Activated CD8-positive, alpha-beta T cell treated with anti-CD3 and anti-CD28 coated beads, Interleukin-2, amount 10 ng/mL, durations not matched to agents 7 days and 5 days (primary cell): Measurements from ENCODE around the gene EPB41L1. TPM values are rescaled to one million over a fixed set of nuclear protein-coding genes. Genes with fewer than 3 reads are reported as not detected.

Experiments used
- ATAC-seq: fragments of 150-1000 bp; cut with Tn5 transposase; one replicate; pipeline ENCODE4 v1.10.0; 2021; ENCODE audit warnings: moderate library complexity
- CTCF ChIA-PET: fragments of 350-600 bp; sonication (Branson Sonifier 250); formaldehyde crosslinking; loops from one replicate; lab custom pipeline; 2021; ENCODE audit warnings: antibody characterized with exemption; lab: Charles Lee
- POLR2A ChIA-PET: fragments of 350-600 bp; sonication (Branson Sonifier 250); formaldehyde crosslinking; loops from one replicate; lab custom pipeline; 2021; ENCODE audit warnings: antibody characterized with exemption; lab: Charles Lee
- DNase-seq: peaks from one replicate; pipeline ENCODE4 v3.0.0-alpha.2; 2020
- H3K27ac Mint-ChIP-seq: one replicate; pipeline ENCODE4 v1.8.0; 2021; ENCODE audit warnings: mild to moderate bottlenecking, mixed read lengths
- H3K27me3 Mint-ChIP-seq: one replicate; pipeline ENCODE4 v1.8.0; 2021; ENCODE audit warnings: low read depth, mixed read lengths
- H3K36me3 Mint-ChIP-seq: one replicate; pipeline ENCODE4 v1.8.0; 2021; ENCODE audit warnings: low read depth, mixed read lengths
- H3K4me1 Mint-ChIP-seq: one replicate; pipeline ENCODE4 v1.8.0; 2021; ENCODE audit warnings: low read depth, mixed read lengths
- H3K4me3 Mint-ChIP-seq: one replicate; pipeline ENCODE4 v1.8.0; 2021; ENCODE audit warnings: mild to moderate bottlenecking, mixed read lengths
- H3K9me3 Mint-ChIP-seq: one replicate; pipeline ENCODE4 v1.8.0; 2022; ENCODE audit warnings: mixed read lengths; ENCODE audit not compliant: insufficient read depth
- total RNA-seq, 2 experiments: library from RNA; stranded (reverse); gene quantifications; one replicate each; pipeline ENCODE4 v1.2.3, GENCODE V29; 2021

The EPB41L1 gene
- total RNA-seq, 2 experiments from 2014 or later, result not detected

DNA sequence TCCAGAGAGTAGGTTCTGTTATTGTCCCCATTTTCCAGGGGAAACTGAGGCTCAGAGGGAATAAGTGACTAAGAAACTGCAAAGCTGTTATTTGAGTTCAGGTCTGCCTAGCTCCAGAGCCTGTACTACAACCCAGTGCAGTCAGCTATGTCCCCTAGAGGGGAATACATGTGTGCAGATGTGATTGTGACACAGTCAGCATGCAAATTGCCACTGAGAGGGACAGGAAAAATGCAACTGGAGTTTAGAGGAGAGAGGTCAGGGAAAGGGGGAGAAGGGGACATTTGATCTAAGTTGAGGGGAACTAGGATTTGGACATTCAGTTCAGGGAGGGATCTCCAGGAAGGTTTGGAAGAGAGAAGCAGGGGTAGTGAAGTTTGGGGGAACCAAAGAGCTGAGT, 38.6 kb upstream of the EPB41L1 start:
- POLR2A ChIA-PET, result no interaction called here
- ATAC-seq (no peak), DNase-seq (no peak)
- Mint-ChIP-seq H3K9me3 (no peaks in the 10 kb centered on the region), H3K4me3 (no peak overlapping the region), H3K4me1 (no peaks in the 10 kb centered on the region), H3K36me3 (no peaks in the 10 kb centered on the region), H3K27ac (no peak overlapping the region), H3K27me3 (peaks cover 27% of the 10 kb centered on the region)
- CTCF ChIA-PET, result interaction anchor here (0.8 kb wide), 1 partner anchor 23 kb away, joined by 5 read pairs; no protein-coding TSS in a partner anchor

DNA sequence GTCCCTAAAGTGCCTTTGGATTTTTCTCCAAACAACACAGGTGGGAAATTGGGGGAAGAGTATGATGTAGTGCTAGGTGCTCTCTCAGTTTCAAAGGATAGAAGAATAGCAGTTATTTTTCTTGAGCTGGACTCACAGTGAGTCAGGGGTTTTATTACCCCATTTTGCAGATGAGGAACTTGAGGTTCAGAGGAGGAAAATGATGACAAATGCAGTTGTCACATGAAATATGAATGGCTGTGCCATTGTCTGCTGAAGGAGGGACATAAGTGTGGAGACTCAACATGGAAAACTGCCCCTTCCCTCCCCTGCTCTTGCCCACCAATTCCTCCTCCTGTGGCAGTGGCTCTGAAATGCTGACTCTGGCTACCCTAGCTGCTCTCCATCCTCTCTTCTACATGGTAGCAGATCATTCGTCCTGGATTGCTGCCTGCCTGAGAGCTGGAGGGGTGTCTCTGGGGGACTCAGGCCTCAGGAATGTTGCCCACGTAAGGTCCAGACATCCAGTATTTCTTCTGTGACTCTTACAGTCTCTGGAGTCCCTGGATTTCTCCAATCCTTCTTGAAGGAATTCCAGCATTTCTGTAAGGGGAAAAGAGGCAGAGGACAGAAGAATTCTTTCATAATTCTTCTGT, 37.6 kb upstream of the EPB41L1 start:
- no peak for ATAC-seq
- no peak for DNase-seq
- POLR2A ChIA-PET, result no interaction called here
- Mint-ChIP-seq H3K4me3 (no peak overlapping the region), H3K9me3 (no peaks in the 10 kb centered on the region), H3K4me1 (no peaks in the 10 kb centered on the region), H3K27ac (no peak overlapping the region), H3K36me3 (no peaks in the 10 kb centered on the region), H3K27me3 (peaks cover 25% of the 10 kb centered on the region)
- CTCF ChIA-PET, result interaction anchor here (0.8 kb wide), 1 partner anchor 22 kb away, joined by 5 read pairs; no protein-coding TSS in a partner anchor

DNA sequence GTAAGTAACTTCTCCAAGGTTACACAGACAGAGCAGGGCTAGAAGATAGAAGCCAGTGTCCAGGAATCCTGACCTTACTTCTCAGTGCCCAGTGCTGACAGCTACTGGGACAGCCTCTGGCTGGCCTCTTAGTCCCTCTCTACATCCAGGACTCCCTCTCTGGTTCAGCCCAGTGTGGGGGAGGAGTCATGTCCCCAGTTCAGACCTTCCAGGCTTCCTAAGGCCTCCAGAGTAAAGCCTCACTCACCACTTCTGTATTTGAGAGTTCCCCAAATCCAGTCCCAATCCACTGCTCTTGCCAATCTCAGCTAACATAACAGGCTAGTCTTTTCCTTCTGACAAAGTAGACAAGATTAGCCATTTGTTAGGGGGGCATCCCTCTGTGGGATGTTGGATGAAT, 36.9 kb upstream of the EPB41L1 start:
- ChIA-PET CTCF (interaction anchor here (1.0 kb wide), 1 partner anchor 114 kb away, joined by 3 read pairs; no protein-coding TSS in a partner anchor), POLR2A (no interaction called here)
- Mint-ChIP-seq H3K27me3 (peaks cover 22% of the 10 kb centered on the region), H3K9me3 (no peaks in the 10 kb centered on the region), H3K27ac (no peak overlapping the region), H3K36me3 (no peaks in the 10 kb centered on the region), H3K4me3 (no peak overlapping the region), H3K4me1 (no peaks in the 10 kb centered on the region)
- DNase-seq, result no peak
- ATAC-seq, result no peak

DNA sequence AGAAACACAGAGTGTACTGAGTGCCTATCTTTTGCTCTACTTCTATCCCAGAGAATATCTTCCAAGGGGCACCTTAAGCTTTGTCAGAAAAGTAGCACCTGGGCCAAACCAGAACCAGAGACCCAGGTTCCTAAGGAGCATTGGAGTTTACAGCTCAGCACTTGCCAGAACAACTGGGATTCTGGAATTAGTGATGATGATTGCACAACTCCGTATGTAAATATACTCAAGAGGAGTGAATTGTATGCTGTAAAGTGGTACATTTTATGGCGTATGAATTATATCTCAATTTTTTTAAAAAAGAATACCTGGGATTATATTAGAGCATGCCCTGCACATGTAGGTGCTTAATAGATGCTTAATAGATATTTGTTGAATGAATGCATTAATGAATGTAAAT, 36.2 kb upstream of the EPB41L1 start:
- ATAC-seq, result no peak
- Mint-ChIP-seq H3K4me3 (no peak overlapping the region), H3K4me1 (no peaks in the 10 kb centered on the region), H3K27ac (no peak overlapping the region), H3K36me3 (no peaks in the 10 kb centered on the region), H3K9me3 (no peaks in the 10 kb centered on the region), H3K27me3 (peaks cover 14% of the 10 kb centered on the region)
- no peak for DNase-seq
- ChIA-PET POLR2A (no interaction called here), CTCF (interaction anchor here (1.0 to 1.1 kb wide), 2 partner anchors 20 to 113 kb away, joined by 3 read pairs; no protein-coding TSS in a partner anchor)

DNA sequence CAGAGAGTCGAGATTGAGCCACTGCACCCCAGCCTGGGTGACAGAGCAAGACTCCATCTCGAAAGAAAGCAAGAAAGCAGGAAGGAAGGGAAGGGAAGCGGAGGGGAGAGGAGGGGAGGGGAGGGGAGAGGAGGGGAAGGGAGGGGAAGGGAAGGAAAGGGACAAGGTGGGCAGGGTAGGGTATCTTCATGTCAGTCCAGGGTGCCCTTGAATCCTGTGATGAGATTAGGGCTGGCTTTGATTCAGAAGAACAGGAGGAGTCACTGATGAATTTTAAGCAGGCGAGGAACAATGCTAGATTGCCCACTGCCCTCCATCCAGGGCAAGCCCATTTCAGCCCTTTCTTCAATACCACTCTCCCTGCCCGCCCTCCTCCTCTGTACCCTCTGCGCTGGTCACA, 35.0 kb upstream of the EPB41L1 start:
- peaks cover 12% of the 10 kb centered on the region for H3K27me3 Mint-ChIP-seq
- H3K4me1 Mint-ChIP-seq, result no peaks in the 10 kb centered on the region
- H3K36me3 Mint-ChIP-seq, result no peaks in the 10 kb centered on the region
- no peak overlapping the region for H3K4me3 Mint-ChIP-seq
- no peaks in the 10 kb centered on the region for H3K9me3 Mint-ChIP-seq
- POLR2A ChIA-PET, result no interaction called here
- no peak overlapping the region for H3K27ac Mint-ChIP-seq
- ATAC-seq (no peak), DNase-seq (no peak)
- CTCF ChIA-PET, result interaction anchor here (1.1 kb wide), 1 partner anchor 19 kb away, joined by 3 read pairs; no protein-coding TSS in a partner anchor

DNA sequence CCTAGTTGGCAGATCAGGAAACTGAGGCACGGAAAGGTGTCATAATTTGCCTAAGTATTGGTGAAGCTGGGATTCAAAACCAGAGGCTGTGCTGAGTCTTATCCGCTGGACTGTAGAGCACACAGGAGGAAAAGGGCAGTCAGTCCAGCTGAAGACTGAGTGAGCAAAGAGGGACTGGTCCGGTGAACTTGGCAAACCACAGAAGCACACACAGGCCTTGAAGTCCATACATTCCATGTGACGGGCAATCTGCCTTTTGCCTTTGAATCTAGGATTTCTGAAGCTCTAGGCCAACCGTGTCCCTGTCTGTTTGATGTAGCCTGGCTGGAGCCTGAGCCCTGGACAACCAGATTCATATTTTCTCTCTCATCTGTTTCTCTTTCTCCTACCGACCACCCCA, 34.3 kb upstream of the EPB41L1 start:
- H3K27ac Mint-ChIP-seq, result no peak overlapping the region
- peaks cover 12% of the 10 kb centered on the region for H3K27me3 Mint-ChIP-seq
- ATAC-seq, result no peak
- no peaks in the 10 kb centered on the region for H3K4me1 Mint-ChIP-seq
- H3K36me3 Mint-ChIP-seq, result no peaks in the 10 kb centered on the region
- H3K4me3 Mint-ChIP-seq, result no peak overlapping the region
- H3K9me3 Mint-ChIP-seq, result no peaks in the 10 kb centered on the region
- DNase-seq, result no peak
- POLR2A ChIA-PET, result no interaction called here
- CTCF ChIA-PET, result no interaction called here

DNA sequence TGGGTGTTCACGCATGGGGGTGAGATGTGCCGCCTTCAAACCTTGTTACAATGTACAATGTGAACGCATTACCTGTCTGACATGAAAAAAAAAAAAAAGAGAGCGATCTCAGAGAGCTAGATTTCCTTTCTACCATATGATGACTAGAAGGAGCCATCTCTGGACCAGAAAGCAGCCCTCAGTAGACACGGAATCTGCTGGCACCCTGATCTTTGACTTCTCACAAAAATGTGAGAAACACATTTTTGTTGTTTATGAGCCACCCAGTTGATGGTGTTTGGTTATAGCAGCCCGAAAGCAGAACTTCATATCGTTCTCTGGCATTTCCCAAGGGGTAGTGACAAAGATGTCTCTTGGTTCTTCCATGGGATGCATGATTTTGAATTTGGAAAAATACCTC, 33.5 kb upstream of the EPB41L1 start:
- H3K9me3 Mint-ChIP-seq, result no peaks in the 10 kb centered on the region
- no peaks in the 10 kb centered on the region for H3K36me3 Mint-ChIP-seq
- H3K4me1 Mint-ChIP-seq, result no peaks in the 10 kb centered on the region
- peaks cover 11% of the 10 kb centered on the region for H3K27me3 Mint-ChIP-seq
- no peak overlapping the region for H3K4me3 Mint-ChIP-seq
- H3K27ac Mint-ChIP-seq, result no peak overlapping the region
- ChIA-PET CTCF (interaction anchor here (1.0 kb wide), 1 partner anchor 128 kb away, joined by 3 read pairs; no protein-coding TSS in a partner anchor), POLR2A (no interaction called here)
- ATAC-seq (no peak), DNase-seq (no peak)

DNA sequence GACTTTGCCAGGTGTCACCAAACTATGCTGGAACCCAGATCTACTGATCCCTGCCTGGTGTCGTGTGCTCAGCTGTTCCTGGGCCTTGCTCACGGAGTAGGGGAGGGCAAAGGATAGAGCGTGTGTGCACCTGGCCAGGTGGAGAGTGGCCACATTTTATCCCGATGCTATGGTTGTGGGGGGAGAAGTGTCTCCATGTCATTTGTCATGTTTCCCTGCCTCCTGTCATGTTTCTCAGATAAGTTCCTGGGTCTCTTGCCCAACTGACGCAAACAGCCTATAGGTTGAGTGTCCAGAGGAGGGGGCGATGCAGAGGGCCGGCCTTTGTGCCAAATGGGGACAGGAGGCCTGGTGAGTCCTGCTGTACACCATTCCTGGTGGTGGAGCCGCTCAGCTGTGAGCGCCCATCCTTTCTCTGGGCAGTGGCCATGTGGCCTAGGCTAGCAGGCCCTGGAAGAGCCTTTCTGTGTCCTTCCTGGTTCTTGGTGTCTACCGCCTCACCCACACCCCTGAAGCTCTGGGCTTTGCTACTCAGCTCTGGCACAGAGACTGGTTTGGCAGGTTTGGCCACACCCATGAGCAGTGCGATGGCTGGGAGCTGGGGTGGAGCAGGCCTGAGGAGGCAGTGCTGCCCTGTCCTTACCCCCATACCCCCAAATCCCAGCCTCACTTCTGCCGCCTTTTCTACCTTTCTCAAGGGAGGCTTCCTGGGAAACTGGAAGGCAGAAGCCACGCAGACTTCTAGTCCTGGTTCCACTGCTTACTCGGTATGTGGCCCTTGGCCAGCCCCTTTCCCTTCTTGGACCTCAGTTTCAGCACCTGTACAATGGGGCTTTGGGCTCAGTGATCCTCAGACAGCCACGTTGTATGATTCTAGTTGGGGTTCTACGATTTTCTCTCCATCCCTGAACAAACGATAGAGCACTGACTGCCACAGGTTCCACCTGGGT, 32.3 kb upstream of the EPB41L1 start:
- CTCF ChIA-PET, result interaction anchor here (1.0 kb wide), 1 partner anchor 130 kb away, joined by 3 read pairs; no protein-coding TSS in a partner anchor
- Mint-ChIP-seq H3K9me3 (no peaks in the 10 kb centered on the region), H3K36me3 (no peaks in the 10 kb centered on the region), H3K27me3 (peaks cover 9% of the 10 kb centered on the region), H3K4me3 (no peak overlapping the region), H3K4me1 (no peaks in the 10 kb centered on the region), H3K27ac (no peak overlapping the region)
- POLR2A ChIA-PET, result no interaction called here
- DNase-seq (no peak), ATAC-seq (no peak)

DNA sequence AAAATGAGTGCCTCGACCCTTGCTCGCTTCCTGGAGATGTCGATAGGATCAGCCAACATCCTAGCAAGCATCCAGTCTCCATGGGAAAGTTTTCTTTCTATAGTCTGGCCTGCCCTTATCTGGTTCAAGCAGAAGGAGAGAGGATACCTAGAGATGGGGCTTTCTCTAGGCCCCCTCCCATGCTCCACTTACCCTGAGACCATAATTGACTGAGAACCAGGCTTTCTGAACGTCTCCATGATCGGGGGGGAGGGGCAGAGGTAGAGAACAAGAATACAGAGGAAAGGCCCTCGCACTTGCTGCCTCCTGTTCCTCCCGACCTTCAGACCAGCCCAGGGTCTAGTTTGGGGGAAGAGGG, 31.6 kb upstream of the EPB41L1 start:
- H3K9me3 Mint-ChIP-seq, result no peaks in the 10 kb centered on the region
- H3K4me3 Mint-ChIP-seq, result no peak overlapping the region
- DNase-seq (no peak), ATAC-seq (no peak)
- CTCF ChIA-PET, result no interaction called here
- no peaks in the 10 kb centered on the region for H3K36me3 Mint-ChIP-seq
- H3K27ac Mint-ChIP-seq, result no peak overlapping the region
- POLR2A ChIA-PET, result no interaction called here
- no peaks in the 10 kb centered on the region for H3K4me1 Mint-ChIP-seq
- H3K27me3 Mint-ChIP-seq, result peaks cover 7% of the 10 kb centered on the region

DNA sequence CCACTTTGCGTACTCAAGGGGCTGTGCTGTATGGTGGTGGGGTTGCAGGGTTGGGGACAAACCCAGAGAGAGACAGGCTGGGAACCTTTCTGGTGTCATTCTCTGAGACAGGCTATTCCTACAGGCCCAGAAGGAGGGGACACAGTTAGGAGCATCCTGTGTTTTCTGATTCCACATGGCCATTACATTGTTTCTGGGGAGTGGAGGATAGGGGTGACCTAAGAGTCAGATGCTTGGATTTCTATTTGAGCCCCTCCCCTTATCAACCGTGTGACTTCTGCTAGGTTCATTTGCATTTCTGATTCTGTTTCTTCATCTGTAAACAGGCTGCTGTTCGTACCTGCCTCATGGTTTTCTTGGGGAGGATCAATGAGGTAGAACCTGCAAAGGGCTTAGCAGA, 29.4 kb upstream of the EPB41L1 start:
- H3K4me1 Mint-ChIP-seq, result no peaks in the 10 kb centered on the region
- no peaks in the 10 kb centered on the region for H3K36me3 Mint-ChIP-seq
- ATAC-seq (no peak), DNase-seq (no peak)
- no peak overlapping the region for H3K27ac Mint-ChIP-seq
- H3K4me3 Mint-ChIP-seq, result no peak overlapping the region
- no peaks in the 10 kb centered on the region for H3K27me3 Mint-ChIP-seq
- CTCF ChIA-PET, result no interaction called here
- POLR2A ChIA-PET, result no interaction called here
- H3K9me3 Mint-ChIP-seq, result no peaks in the 10 kb centered on the region

DNA sequence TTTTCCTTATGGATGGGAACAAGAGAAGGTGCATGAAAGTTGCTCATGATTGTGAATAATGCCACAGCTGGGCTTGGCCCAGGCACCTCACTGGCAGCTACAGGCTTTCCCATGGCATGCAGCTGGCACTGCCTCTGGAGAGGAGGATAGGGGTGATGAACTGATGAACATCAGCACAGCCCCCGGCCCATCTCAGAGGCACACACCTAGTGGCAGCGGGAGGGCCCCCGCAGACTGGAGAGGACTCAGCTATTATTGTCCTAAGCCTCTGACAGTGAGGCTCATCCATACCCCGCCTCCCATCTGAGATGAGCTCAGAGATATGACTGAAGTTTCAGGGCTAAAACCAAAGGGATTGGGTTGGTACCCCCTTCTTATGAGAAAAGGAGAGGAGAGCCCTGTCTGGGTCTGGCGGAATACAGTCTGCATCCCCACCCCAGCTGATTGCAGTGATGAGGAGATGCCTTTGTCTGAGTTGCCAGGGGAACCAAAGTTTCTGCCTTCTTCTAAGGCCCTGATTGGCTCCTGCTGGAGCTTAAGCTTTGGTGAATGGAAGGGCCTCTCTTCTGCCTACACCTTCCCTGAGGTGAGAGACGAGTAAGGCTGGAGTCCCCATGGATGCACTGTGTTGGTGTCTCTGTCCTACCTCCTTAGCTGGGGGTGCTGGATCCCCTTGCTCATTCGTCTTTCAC, 27.6 kb upstream of the EPB41L1 start:
- POLR2A ChIA-PET, result no interaction called here
- ATAC-seq, result no peak
- no peak overlapping the region for H3K27ac Mint-ChIP-seq
- no peak for DNase-seq
- no peaks in the 10 kb centered on the region for H3K9me3 Mint-ChIP-seq
- H3K36me3 Mint-ChIP-seq, result no peaks in the 10 kb centered on the region
- no peak overlapping the region for H3K4me3 Mint-ChIP-seq
- CTCF ChIA-PET, result interaction anchor here (0.9 to 1.9 kb wide), 6 partner anchors 12 to 140 kb away, joined by 3 to 8 read pairs (median 4); no protein-coding TSS in a partner anchor
- H3K27me3 Mint-ChIP-seq, result no peaks in the 10 kb centered on the region
- no peaks in the 10 kb centered on the region for H3K4me1 Mint-ChIP-seq
